Ramos (cell line): ENCODE measurements around the gene PILRA.
"Not testable (repeated sequence)": the region's sequence is repeated elsewhere in the genome, so short reads cannot be mapped to it uniquely, and the experiment has no call there.

ENCODE experiments used
- in situ Hi-C: fragments of 300-500 bp; cut with MboI; formaldehyde crosslinking; loops from one replicate; pipeline ENCODE4 v1.14.3; 2022; ENCODE audit warnings: low sequenced_read_pairs; ENCODE audit not compliant: unreplicated experiment

Gene PILRA

GRCh38 chr7:100430493-100431285 lies 57.4 kb downstream of the PILRA start:
- in situ Hi-C loops: no loop called here

GRCh38 chr7:100431286-100431735 lies 58.0 kb downstream of the PILRA start:
- in situ Hi-C loops: no loop called here

- in situ Hi-C loops: no loop called here
Observed at GRCh38 chr7:100432053-100432452, 58.8 kb downstream of the PILRA start.

GRCh38 chr7:100432621-100433275 lies 59.5 kb downstream of the PILRA start:
- in situ Hi-C loops: no loop called here

- in situ Hi-C loops: no loop called here
Observed at GRCh38 chr7:100433276-100433591, 59.9 kb downstream of the PILRA start.

- in situ Hi-C loops: no loop called here
Observed at GRCh38 chr7:100433592-100434296, 60.5 kb downstream of the PILRA start.

GRCh38 chr7:100434297-100435144 lies 61.2 kb downstream of the PILRA start:
- in situ Hi-C loops: no loop called here

- in situ Hi-C loops: no loop called here
Observed at GRCh38 chr7:100435401-100436304, 62.4 kb downstream of the PILRA start.

GRCh38 chr7:100437150-100438100 lies 64.1 kb downstream of the PILRA start:
- in situ Hi-C loops: no loop called here

GRCh38 chr7:100438172-100438571 lies 64.9 kb downstream of the PILRA start:
- in situ Hi-C loops: no loop called here

- in situ Hi-C loops: not testable (repeated sequence)
Observed at GRCh38 chr7:100438731-100439130, 65.4 kb downstream of the PILRA start.

GRCh38 chr7:100439244-100439643 lies 66.0 kb downstream of the PILRA start:
- in situ Hi-C loops: not testable (repeated sequence)

GRCh38 chr7:100441641-100442535 lies 68.6 kb downstream of the PILRA start:
- in situ Hi-C loops: no loop called here

- in situ Hi-C loops: no loop called here
Observed at GRCh38 chr7:100443096-100443840, 70.0 kb downstream of the PILRA start.

- in situ Hi-C loops: no loop called here
Observed at GRCh38 chr7:100444311-100445278, 71.3 kb downstream of the PILRA start.
